ENCODE data around the gene TBC1D24.

- TF ChIP-seq CTCF (IDR thresholded peaks at IDR 0.05): no peak
- TF ChIP-seq POLR2AphosphoS5 (IDR thresholded peaks at IDR 0.05): no peak
- no peak for TF ChIP-seq EP300 (IDR thresholded peaks at IDR 0.05)
- TF ChIP-seq POLR2A (IDR thresholded peaks at IDR 0.05): no peak
Observed at GRCh38 chr16:2496223-2497115, 21.5 kb downstream of the TBC1D24 start.

Data from stomach (tissue), 4 donors.